Prostate gland (tissue), 2 donors: Measurements from ENCODE around the gene JAK1.

Source experiments
- CTCF ChIP-seq, 4 experiments: fragments of 200-600 bp in 2 of 4; fragments of 450-650 bp in 2 of 4; sonication (generic) in 2 of 4; IDR thresholded peaks; 1 replicate in 3 of 4; 2 replicates in 1 of 4; pipeline ENCODE4 v1.5.1; 2016 to 2019; ENCODE audit warnings: antibody characterized with exemption in 4 of 4, mild to moderate bottlenecking in 2 of 4, moderate library complexity in 2 of 4
- POLR2A ChIP-seq: fragments of 450-650 bp; IDR thresholded peaks from one replicate; pipeline ENCODE4 v1.6.1; 2016; ENCODE audit warnings: antibody characterized with exemption, mild to moderate bottlenecking
- POLR2AphosphoS5 ChIP-seq: sonication (generic); formaldehyde crosslinking; IDR thresholded peaks from one replicate; pipeline ENCODE4 v1.6.1; 2017; ENCODE audit warnings: antibody characterized with exemption

GRCh38 chr1:64851664-64852063, 114.7 kb downstream of the JAK1 start:
- no peak for TF ChIP-seq CTCF (IDR thresholded peaks at IDR 0.05)
- no peak for TF ChIP-seq POLR2AphosphoS5
- no peak for TF ChIP-seq POLR2A
